ENCODE data around the gene AQP3. TPM values are rescaled to one million over a fixed set of nuclear protein-coding genes. Genes with fewer than 3 reads are reported as not detected.
"Not testable (repeated sequence)": the region's sequence is repeated elsewhere in the genome, so short reads cannot be mapped to it uniquely, and the experiment has no call there.

Gene AQP3
- total RNA-seq, 2 experiments from 2014 or later = 1.2 to 2.6 TPM

DNA sequence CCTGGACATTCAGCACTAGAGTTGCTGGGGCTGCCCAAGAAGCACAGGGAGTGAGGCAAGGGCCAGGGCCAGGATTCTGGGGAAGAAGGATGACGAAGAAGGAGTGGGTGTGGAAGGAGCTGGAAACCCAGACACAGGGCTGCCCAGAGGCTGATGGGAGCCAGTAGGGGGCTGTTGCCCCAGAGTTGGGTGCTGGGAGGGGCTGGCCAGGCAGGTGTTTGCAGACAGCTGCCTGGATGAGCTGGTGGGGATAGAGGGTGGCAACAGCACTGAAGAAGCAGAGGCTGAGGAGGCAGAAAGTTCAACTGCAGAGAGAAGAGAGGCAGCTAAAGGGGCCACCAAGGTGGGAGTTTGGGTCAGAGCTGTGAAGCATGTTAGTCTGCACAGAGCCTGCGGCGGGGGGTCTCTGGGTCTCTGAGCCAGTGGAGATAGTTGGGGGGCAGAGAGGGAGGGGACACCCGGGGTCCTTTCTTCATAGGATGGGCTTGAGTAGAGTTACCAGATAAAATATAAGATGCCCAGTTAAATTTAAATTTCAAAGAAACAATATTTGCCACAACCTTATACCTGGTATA is 42.5 kb downstream of the AQP3 start:
- no peak for DNase-seq
- Mint-ChIP-seq H3K4me3 (no peak overlapping the region), H3K4me1 (ENCODE audit: low read depth) (no peaks in the 10 kb centered on the region), H3K9me3 (no peaks in the 10 kb centered on the region), H3K36me3 (ENCODE audit: low read depth) (no peaks in the 10 kb centered on the region), H3K27me3 (no peaks in the 10 kb centered on the region), H3K27ac (no peak overlapping the region)
- no peak for ATAC-seq
- intact Hi-C loops (cut with micrococcal nuclease) = loop anchor here (5.0 kb wide), 1 partner anchor 62 kb away; no protein-coding TSS in a partner anchor
- POLR2A ChIA-PET = no interaction called here
- CTCF ChIA-PET = interaction anchor here (0.8 to 4.4 kb wide), 11 partner anchors 10 to 118 kb away, joined by 3 to 81 read pairs (median 4); partner anchors contain the start of gene NOL6
- TF ChIP-seq, protein P1, sequence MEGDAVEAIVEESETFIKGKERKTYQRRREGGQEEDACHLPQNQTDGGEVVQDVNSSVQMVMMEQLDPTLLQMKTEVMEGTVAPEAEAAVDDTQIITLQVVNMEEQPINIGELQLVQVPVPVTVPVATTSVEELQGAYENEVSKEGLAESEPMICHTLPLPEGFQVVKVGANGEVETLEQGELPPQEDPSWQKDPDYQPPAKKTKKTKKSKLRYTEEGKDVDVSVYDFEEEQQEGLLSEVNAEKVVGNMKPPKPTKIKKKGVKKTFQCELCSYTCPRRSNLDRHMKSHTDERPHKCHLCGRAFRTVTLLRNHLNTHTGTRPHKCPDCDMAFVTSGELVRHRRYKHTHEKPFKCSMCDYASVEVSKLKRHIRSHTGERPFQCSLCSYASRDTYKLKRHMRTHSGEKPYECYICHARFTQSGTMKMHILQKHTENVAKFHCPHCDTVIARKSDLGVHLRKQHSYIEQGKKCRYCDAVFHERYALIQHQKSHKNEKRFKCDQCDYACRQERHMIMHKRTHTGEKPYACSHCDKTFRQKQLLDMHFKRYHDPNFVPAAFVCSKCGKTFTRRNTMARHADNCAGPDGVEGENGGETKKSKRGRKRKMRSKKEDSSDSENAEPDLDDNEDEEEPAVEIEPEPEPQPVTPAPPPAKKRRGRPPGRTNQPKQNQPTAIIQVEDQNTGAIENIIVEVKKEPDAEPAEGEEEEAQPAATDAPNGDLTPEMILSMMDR (IDR thresholded peaks at IDR 0.05) = no peak

DNA sequence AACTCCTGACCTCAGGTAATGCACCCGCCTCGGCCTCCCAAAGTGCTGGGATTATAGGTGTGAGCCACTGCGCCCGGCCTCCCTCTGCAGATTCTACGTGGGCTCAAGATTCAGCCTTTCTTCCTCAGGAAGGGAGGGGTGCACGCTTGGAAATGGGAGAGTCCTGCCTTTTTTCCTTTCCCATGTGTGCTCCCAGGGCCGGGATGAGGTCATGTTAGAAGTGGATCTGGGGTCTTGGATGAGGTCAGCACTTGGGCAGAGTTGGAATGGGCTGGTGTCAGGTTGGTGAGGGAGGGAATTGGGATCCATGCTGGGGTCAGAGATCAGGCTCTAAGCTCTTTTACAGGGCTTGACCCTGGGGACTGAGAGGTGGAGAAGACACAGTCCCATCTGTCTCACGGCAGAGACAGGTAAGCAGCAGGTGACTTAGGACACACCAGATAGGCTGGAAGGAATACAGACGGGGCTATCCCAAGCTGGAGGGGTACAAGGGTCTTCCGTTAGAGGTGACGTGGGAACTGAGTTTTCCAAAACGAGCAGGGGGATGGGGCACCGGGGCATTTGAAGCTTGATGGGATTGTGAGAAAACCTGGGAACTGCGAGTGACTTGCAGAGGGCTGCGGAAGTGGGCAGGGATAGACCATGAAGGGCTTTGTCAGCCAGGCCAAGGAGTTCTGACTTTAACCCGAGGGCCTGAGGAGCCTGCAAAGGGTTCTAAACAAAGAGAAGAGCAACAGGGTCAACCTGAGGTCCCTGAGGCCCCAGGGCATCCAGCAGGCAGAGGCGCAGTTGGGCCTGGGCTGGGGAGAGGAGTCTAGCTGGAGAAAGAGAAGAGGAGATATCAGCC is 43.2 kb downstream of the AQP3 start:
- no peaks in the 10 kb centered on the region for H3K9me3 Mint-ChIP-seq
- DNase-seq (no peak), ATAC-seq (no peak)
- no peak overlapping the region for H3K27ac Mint-ChIP-seq
- no peaks in the 10 kb centered on the region for H3K36me3 Mint-ChIP-seq (ENCODE audit: low read depth)
- no peaks in the 10 kb centered on the region for H3K4me1 Mint-ChIP-seq (ENCODE audit: low read depth)
- no peak overlapping the region for H3K4me3 Mint-ChIP-seq
- ChIA-PET POLR2A (no interaction called here), CTCF (interaction anchor here (0.6 to 4.4 kb wide), 18 partner anchors 11 to 214 kb away, joined by 3 to 81 read pairs (median 4); partner anchors contain the start of gene NOL6)
- TF ChIP-seq, protein P1 (IDR thresholded peaks at IDR 0.05) = no peak
- no peaks in the 10 kb centered on the region for H3K27me3 Mint-ChIP-seq
- intact Hi-C loops (cut with micrococcal nuclease) = loop anchor here (5.0 kb wide), 1 partner anchor 63 kb away; no protein-coding TSS in a partner anchor

GRCh38 chr9:33402371-33402770 is 45.0 kb downstream of the AQP3 start, which contains the start of gene AQP7:
AQP7 (minus strand) TSS chr9:33402568; CDS start chr9:33401262, 1,306 bp downstream.
- ATAC-seq; H3K9me3 Mint-ChIP-seq; POLR2A ChIA-PET; DNase-seq; H3K4me3 Mint-ChIP-seq; H3K4me1 Mint-ChIP-seq (ENCODE audit: low read depth); H3K27ac Mint-ChIP-seq; H3K27me3 Mint-ChIP-seq; H3K36me3 Mint-ChIP-seq (ENCODE audit: low read depth): not testable (repeated sequence)
- intact Hi-C loops (cut with micrococcal nuclease) = loop anchor here (5.0 kb wide), 1 partner anchor 65 kb away; no protein-coding TSS in a partner anchor
- CTCF ChIA-PET = interaction anchor here (1.5 to 4.4 kb wide), 7 partner anchors 13 to 72 kb away, joined by 5 to 81 read pairs (median 12); partner anchors contain the start of gene NOL6

- CTCF ChIA-PET = interaction anchor here (2.3 to 4.4 kb wide), 2 partner anchors 13 to 48 kb away, joined by 6 to 43 read pairs; no protein-coding TSS in a partner anchor
- H3K36me3 Mint-ChIP-seq (ENCODE audit: low read depth); H3K4me1 Mint-ChIP-seq (ENCODE audit: low read depth); H3K27me3 Mint-ChIP-seq; DNase-seq; H3K27ac Mint-ChIP-seq; H3K9me3 Mint-ChIP-seq; ATAC-seq; POLR2A ChIA-PET; H3K4me3 Mint-ChIP-seq: not testable (repeated sequence)
- intact Hi-C loops (cut with micrococcal nuclease) = loop anchor here (5.0 kb wide), 1 partner anchor 65 kb away; no protein-coding TSS in a partner anchor
These were observed 45.6 kb downstream of the AQP3 start for GRCh38 chr9:33401809-33402208.

DNA sequence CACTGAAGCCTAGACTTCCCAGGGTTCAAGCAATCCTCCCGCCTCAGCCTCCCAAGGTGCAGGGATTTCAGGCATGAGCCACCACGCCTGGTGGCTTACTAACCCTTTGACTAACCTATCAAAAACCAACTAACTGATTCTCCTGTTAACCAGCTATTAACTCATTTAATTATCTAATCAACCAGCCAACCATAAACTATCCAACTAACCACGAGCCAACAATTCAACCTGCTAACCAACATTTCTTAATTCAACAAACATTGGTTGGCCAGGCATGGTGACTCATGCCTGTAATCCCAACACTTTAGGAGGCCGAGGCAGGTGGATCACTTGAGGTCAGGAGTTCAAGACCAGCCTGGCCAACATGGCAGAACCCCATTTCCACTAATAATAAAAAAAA is 48.3 kb downstream of the AQP3 start:
- H3K9me3 Mint-ChIP-seq; H3K36me3 Mint-ChIP-seq (ENCODE audit: low read depth); DNase-seq; POLR2A ChIA-PET; H3K4me1 Mint-ChIP-seq (ENCODE audit: low read depth); intact Hi-C loops (cut with micrococcal nuclease); H3K27me3 Mint-ChIP-seq; ATAC-seq; H3K27ac Mint-ChIP-seq; H3K4me3 Mint-ChIP-seq: not testable (repeated sequence)
- CTCF ChIA-PET = interaction anchor here (0.7 to 2.5 kb wide), 4 partner anchors 16 to 98 kb away, joined by 3 to 13 read pairs (median 5); no protein-coding TSS in a partner anchor

DNA sequence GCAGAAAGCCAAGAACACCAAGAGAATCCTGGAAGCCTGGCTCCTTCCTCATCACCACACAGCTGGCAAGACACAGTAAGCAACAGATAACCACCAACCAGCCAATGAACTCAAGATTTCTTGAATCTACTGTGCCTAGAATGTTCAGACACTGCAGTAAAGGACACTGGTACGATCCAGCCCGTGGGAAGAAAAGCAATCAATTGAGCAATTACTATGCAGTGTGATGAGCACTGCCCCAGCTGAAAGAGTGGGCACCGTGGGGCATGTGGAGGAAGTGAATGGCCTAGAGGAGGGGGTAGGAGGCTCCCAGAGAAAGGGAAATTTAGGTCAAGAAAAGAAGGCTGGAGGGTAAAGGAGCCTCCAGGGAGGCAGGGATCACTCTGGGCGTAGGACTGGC is 49.6 kb downstream of the AQP3 start:
- ATAC-seq; H3K27me3 Mint-ChIP-seq; H3K4me3 Mint-ChIP-seq; intact Hi-C loops (cut with micrococcal nuclease); CTCF ChIA-PET; POLR2A ChIA-PET; H3K4me1 Mint-ChIP-seq (ENCODE audit: low read depth); DNase-seq; H3K9me3 Mint-ChIP-seq; H3K36me3 Mint-ChIP-seq (ENCODE audit: low read depth); H3K27ac Mint-ChIP-seq: not testable (repeated sequence)

DNA sequence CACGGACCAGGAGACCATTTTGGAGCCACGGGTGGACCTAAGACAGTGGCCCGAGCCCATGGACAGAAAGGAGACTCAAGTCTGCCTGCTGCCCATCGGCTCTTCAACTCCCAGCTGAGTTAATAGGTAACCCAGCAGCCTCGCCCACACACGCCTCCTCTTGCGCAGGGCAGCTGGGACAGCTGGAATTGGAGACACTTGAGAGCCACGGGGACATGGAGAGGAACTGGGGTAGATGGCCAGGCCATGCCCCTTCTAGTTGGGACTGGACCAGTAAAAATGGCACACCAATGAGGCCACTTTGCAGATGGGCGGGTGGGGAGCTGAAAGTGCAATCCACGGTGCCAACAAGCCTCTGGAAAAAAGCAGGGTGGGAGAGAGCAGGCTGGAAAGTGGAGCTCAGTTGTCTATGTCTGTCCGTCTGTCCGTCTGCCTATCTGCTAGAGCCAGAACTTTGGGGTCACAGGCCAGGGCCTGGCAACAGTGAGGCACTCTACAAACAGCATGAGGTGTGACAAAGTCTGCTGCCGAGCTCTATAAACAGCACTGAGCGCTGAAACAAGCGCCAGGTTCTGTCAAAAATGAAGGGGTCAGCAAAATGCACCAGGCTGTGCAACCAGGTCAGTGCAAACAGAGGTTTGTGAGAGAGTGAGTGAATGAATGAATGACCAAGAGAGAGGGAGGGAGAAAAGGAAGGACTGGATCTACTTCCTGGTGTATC is 52.1 kb downstream of the AQP3 start:
- ATAC-seq; H3K27ac Mint-ChIP-seq; H3K4me3 Mint-ChIP-seq; H3K27me3 Mint-ChIP-seq; H3K36me3 Mint-ChIP-seq (ENCODE audit: low read depth); intact Hi-C loops (cut with micrococcal nuclease); H3K4me1 Mint-ChIP-seq (ENCODE audit: low read depth); H3K9me3 Mint-ChIP-seq; DNase-seq: not testable (repeated sequence)
- ChIA-PET CTCF (interaction anchor here (0.8 kb wide), 1 partner anchor 58 kb away, joined by 3 read pairs; no protein-coding TSS in a partner anchor), POLR2A (interaction anchor here (0.7 kb wide), 1 partner anchor 21 kb away, joined by 3 read pairs; no protein-coding TSS in a partner anchor)

DNA sequence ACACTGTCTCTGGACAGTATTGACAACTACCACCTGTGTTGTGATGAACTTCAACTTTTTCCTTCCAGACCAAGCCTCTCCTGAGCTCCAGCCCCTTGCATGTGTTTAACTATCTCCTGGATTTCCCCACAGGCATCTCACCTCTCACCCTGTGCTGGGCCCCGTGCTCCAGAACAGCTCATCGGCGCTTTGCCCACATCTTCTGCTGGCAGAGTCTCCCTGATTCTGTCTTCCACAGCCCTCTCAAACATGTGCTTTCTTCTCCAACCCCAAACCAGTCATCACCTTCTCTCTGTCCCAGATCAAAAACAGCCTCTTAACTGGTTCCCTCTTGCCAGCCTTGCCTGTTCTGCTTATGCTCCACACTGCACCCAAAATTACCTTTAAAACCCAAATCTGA is 53.4 kb downstream of the AQP3 start:
- H3K27me3 Mint-ChIP-seq; H3K36me3 Mint-ChIP-seq (ENCODE audit: low read depth); H3K27ac Mint-ChIP-seq; DNase-seq; H3K4me1 Mint-ChIP-seq (ENCODE audit: low read depth); intact Hi-C loops (cut with micrococcal nuclease); H3K9me3 Mint-ChIP-seq; H3K4me3 Mint-ChIP-seq; POLR2A ChIA-PET; ATAC-seq: not testable (repeated sequence)
- CTCF ChIA-PET = interaction anchor here (2.0 to 3.1 kb wide), 2 partner anchors 19 to 73 kb away, joined by 8 to 17 read pairs; no protein-coding TSS in a partner anchor

All from activated CD8-positive, alpha-beta T cell treated with anti-CD3 and anti-CD28 coated beads for 36 hours (primary cell).